A673 (cell line): Measurements from ENCODE around the gene TMEM131L. TPM values are rescaled to one million over a fixed set of nuclear protein-coding genes. Genes with fewer than 3 reads are reported as not detected.

Experiments used
- BruUV-seq: library from RNA; stranded (reverse); fragments of 400-500 nt; replicated peaks from 2 replicates; lab custom pipeline; 2021; lab: Mats Ljungman, UMichigan
- CTCF ChIA-PET: fragments of 300-600 bp; sonication (Branson Sonifier 250); formaldehyde crosslinking; loops from one replicate; lab custom pipeline; 2022; ENCODE audit warnings: antibody characterized with exemption; lab: Charles Lee
- POLR2A ChIA-PET: fragments of 300-600 bp; sonication (Branson Sonifier 250); formaldehyde crosslinking; loops from one replicate; lab custom pipeline; 2022; ENCODE audit warnings: antibody characterized with exemption; ENCODE audit not compliant: low non-redundant PET; lab: Charles Lee
- DNase-seq: peaks from one replicate; pipeline ENCODE4 v3.0.0-alpha.2; 2015; ENCODE audit warnings: low spot score
- H3K27ac ChIP-seq: fragments of 200-600 bp; sonication (generic); 2 replicates; pipeline ENCODE4 v1.5.1; 2016; ENCODE audit warnings: mixed run types, low read depth, mild to moderate bottlenecking, mixed read lengths, antibody characterized with exemption, low read length; ENCODE audit not compliant: poor library complexity, severe bottlenecking
- H3K27me3 ChIP-seq: fragments of 200-600 bp; sonication (generic); replicated peaks from 2 replicates; pipeline ENCODE4 v1.6.1; 2017; ENCODE audit warnings: mixed run types, low read depth, mild to moderate bottlenecking, mixed read lengths, antibody characterized with exemption, low read length; ENCODE audit not compliant: insufficient read depth, poor library complexity
- H3K36me3 ChIP-seq: fragments of 200-600 bp; sonication (generic); 2 replicates; pipeline ENCODE4 v1.6.1; 2016; ENCODE audit warnings: mixed run types, mild to moderate bottlenecking, mixed read lengths, antibody characterized with exemption, low read length; ENCODE audit not compliant: insufficient read depth, poor library complexity, severe bottlenecking
- H3K4me1 ChIP-seq: fragments of 200-600 bp; sonication (generic); 2 replicates; pipeline ENCODE4 v1.6.1; 2017; ENCODE audit warnings: mixed run types, mild to moderate bottlenecking, mixed read lengths, antibody characterized with exemption, low read length; ENCODE audit not compliant: insufficient read depth, poor library complexity, severe bottlenecking
- H3K4me3 ChIP-seq: fragments of 200-600 bp; sonication (generic); 2 replicates; pipeline ENCODE4 v1.5.1; 2016; ENCODE audit warnings: low read depth, mixed run types, mild to moderate bottlenecking, mixed read lengths, low read length; ENCODE audit not compliant: poor library complexity, severe bottlenecking
- H3K9me3 ChIP-seq: fragments of 200-600 bp; sonication (generic); 2 replicates; pipeline ENCODE4 v1.6.1; 2016; ENCODE audit warnings: mixed run types, low read depth, mild to moderate bottlenecking, mixed read lengths, antibody characterized with exemption, low read length; ENCODE audit not compliant: poor library complexity, severe bottlenecking
- CTCF ChIP-seq: fragments of 300-800, 200-600 bp; sonication (generic); conservative IDR thresholded peaks from 2 replicates; pipeline ENCODE4 v1.5.1; 2017; ENCODE audit warnings: low read depth, mild to moderate bottlenecking, antibody characterized with exemption, low read length, moderate library complexity, mixed read lengths
- EZH2 ChIP-seq: fragments of 200-600 bp; sonication (generic); IDR thresholded peaks from 2 replicates; pipeline ENCODE4 v1.6.1; 2017; ENCODE audit warnings: borderline replicate concordance, low read depth, mild to moderate bottlenecking, mixed read lengths, antibody characterized with exemption, low read length; ENCODE audit not compliant: poor library complexity, severe bottlenecking
- intact Hi-C: fragments of 100-400 bp; cut with micrococcal nuclease; formaldehyde crosslinking; loops from one replicate; pipeline ENCODE4 v1.10.0; 2022; ENCODE audit not compliant: unreplicated experiment
- total RNA-seq: library from RNA; stranded (reverse); gene quantifications from 2 replicates; pipeline ENCODE4 v1.2.3, GENCODE V29; 2021

Gene TMEM131L
- total RNA-seq, 1 experiment from 2014 or later: 18.4 TPM

DNA sequence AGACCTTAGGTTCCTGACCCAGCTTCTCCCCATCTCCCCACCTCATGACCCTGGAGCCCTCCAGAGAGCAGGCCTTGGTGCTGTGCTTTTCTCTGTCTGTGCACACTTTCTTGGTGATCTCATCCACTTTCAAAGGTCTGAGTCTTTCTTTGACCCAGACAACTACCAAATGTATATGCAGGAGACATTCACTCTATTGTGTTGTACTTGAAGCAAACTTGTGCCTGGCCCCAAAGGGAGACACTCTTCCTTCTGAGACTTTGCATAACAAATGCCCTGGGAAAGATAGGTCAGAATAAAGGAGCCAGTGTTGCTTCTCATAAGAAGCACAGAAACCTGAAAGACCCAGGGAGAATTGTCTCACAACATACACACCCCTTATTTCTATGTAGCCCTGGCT lies 163.6 kb downstream of the TMEM131L start:
- Histone ChIP-seq H3K9me3 (no peaks in the 10 kb centered on the region), H3K4me3 (no peak overlapping the region), H3K27me3 (no peaks in the 10 kb centered on the region), H3K4me1 (no peaks in the 10 kb centered on the region), H3K27ac (no peak overlapping the region), H3K36me3 (peaks cover 27% of the 10 kb centered on the region)
- no TSS peak for BruUV-seq
- ChIA-PET POLR2A (no interaction called here), CTCF (no interaction called here)
- TF ChIP-seq EZH2: no peak
- no peak for TF ChIP-seq CTCF
- DNase-seq: no peak
- intact Hi-C loops: no loop called here

GRCh38 chr4:153634738-153635353 lies 168.7 kb downstream of the TMEM131L start:
- H3K4me3 ChIP-seq: no peak overlapping the region
- ChIA-PET CTCF (interaction anchor here (0.5 to 1.7 kb wide), 3 partner anchors 43 to 156 kb away, joined by 3 to 14 read pairs (median 12); no protein-coding TSS in a partner anchor), POLR2A (no interaction called here)
- intact Hi-C loops: loop anchor here (1.0 kb wide), 1 partner anchor 115 kb away; no protein-coding TSS in a partner anchor
- H3K27ac ChIP-seq: no peak overlapping the region
- peaks cover 25% of the 10 kb centered on the region for H3K36me3 ChIP-seq
- no peak for TF ChIP-seq EZH2
- TF ChIP-seq CTCF: peak; percentile 76
- no peaks in the 10 kb centered on the region for H3K9me3 ChIP-seq
- no TSS peak for BruUV-seq
- H3K27me3 ChIP-seq: no peaks in the 10 kb centered on the region
- no peaks in the 10 kb centered on the region for H3K4me1 ChIP-seq
- DNase-seq: peak; percentile 60

DNA sequence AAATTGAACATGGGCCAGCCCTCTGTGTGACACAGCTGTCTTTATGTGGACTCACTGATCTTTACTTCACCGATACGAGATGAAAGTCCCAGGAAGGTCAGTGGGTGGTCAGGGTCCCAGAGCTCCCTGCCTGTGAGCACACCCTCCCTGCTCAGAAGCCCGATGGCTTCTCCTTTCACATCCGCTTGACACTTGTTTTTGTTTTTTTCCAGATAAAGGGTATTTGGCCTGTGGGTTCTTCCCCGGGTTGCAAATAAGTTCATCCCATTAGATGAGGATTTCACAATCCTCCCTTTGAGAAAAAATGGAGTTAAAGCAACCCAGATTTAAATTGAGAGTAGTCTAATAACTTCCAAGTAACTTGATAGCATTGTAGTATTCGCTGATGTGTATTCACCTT lies 169.7 kb downstream of the TMEM131L start:
- BruUV-seq: no TSS peak
- POLR2A ChIA-PET: no interaction called here
- Histone ChIP-seq H3K4me1 (no peaks in the 10 kb centered on the region), H3K27ac (no peak overlapping the region), H3K27me3 (no peaks in the 10 kb centered on the region), H3K9me3 (no peaks in the 10 kb centered on the region), H3K4me3 (no peak overlapping the region), H3K36me3 (peaks cover 16% of the 10 kb centered on the region)
- DNase-seq: no peak
- intact Hi-C loops: no loop called here
- CTCF ChIA-PET: interaction anchor here (1.7 kb wide), 1 partner anchor 115 kb away, joined by 12 read pairs; no protein-coding TSS in a partner anchor
- no peak for TF ChIP-seq CTCF
- TF ChIP-seq EZH2: no peak
